WTC11 (cell line): Measurements from ENCODE around the gene GLS.

Experiments used
- CTCF ChIP-seq: fragments of 200-600 bp; IDR thresholded peaks from 2 replicates; pipeline ENCODE4 v1.8.0; 2022; ENCODE audit warnings: antibody characterized with exemption
- IRF1 ChIP-seq: sonication (generic); formaldehyde crosslinking; IDR thresholded peaks from 2 replicates; pipeline ENCODE4 v1.8.0; 2023; ENCODE audit warnings: missing genetic modification reagents
- IRF2 ChIP-seq: sonication (generic); formaldehyde crosslinking; IDR thresholded peaks from 2 replicates; pipeline ENCODE4 v1.8.0; 2022; ENCODE audit warnings: low read depth, missing genetic modification reagents, borderline replicate concordance
- MLX ChIP-seq: sonication (generic); formaldehyde crosslinking; IDR thresholded peaks from 2 replicates; pipeline ENCODE4 v1.8.1; 2023; ENCODE audit warnings: mild to moderate bottlenecking, missing genetic modification reagents, moderate library complexity
- SMAD3 ChIP-seq: sonication (generic); formaldehyde crosslinking; IDR thresholded peaks from 2 replicates; pipeline ENCODE4 v1.8.0; 2022; ENCODE audit warnings: missing genetic modification reagents, mild to moderate bottlenecking, borderline replicate concordance
- SMAD4 ChIP-seq: sonication (generic); formaldehyde crosslinking; IDR thresholded peaks from 2 replicates; pipeline ENCODE4 v1.8.0; 2022; ENCODE audit warnings: mild to moderate bottlenecking, missing genetic modification reagents
- TEAD4 ChIP-seq: sonication (generic); formaldehyde crosslinking; IDR thresholded peaks from 2 replicates; pipeline ENCODE4 v1.8.0; 2022; ENCODE audit warnings: mild to moderate bottlenecking, missing genetic modification reagents
- USF1 ChIP-seq: sonication (generic); formaldehyde crosslinking; IDR thresholded peaks from 2 replicates; pipeline ENCODE4 v1.8.0; 2022; ENCODE audit warnings: mild to moderate bottlenecking, missing genetic modification reagents

GRCh38 chr2:190984595-190984994 lies 104.0 kb downstream of the GLS start:
- TF ChIP-seq MLX (CRISPR knock-in tag) (no peak), CTCF (no peak), SMAD3 (CRISPR knock-in tag) (no peak), TEAD4 (CRISPR knock-in tag) (no peak), IRF2 (CRISPR knock-in tag) (no peak), IRF1 (CRISPR knock-in tag) (no peak), USF1 (no peak), SMAD4 (CRISPR knock-in tag) (no peak)
